Thyroid gland (tissue), 4 donors: Measurements from ENCODE around the gene CDH24. TPM values are rescaled to one million over a fixed set of nuclear protein-coding genes. Genes with fewer than 3 reads are reported as not detected.

Experiments
- DNase-seq, 2 donors: peaks; one replicate each; pipeline ENCODE4 v3.0.0-alpha.2; 2019
- H3K27ac ChIP-seq, 3 donors: fragments of 200-600 bp; sonication (generic); 1 replicate in 2 of 3; 2 replicates in 1 of 3; pipeline ENCODE4 v1.5.1; 2016 to 2019; ENCODE audit warnings: mild to moderate bottlenecking in 1 of 3, moderate library complexity in 1 of 3
- H3K27me3 ChIP-seq: fragments of 200-600 bp; sonication (generic); one replicate; pipeline ENCODE4 v1.5.1; 2019
- H3K36me3 ChIP-seq, 2 donors: fragments of 200-600 bp; sonication (generic); one replicate each; pipeline ENCODE4 v1.5.1; 2016 to 2019
- H3K4me1 ChIP-seq, 2 donors: fragments of 200-600 bp; sonication (generic); one replicate each; pipeline ENCODE4 v1.5.1; 2017 to 2019
- H3K4me3 ChIP-seq, 3 donors: fragments of 200-600 bp; sonication (generic); replicated peaks in 1 of 3; 1 replicate in 2 of 3; 2 replicates in 1 of 3; pipeline ENCODE4 v1.5.1; 2016; ENCODE audit warnings: mild to moderate bottlenecking in 1 of 3
- H3K9me3 ChIP-seq: fragments of 200-600 bp; sonication (generic); one replicate; pipeline ENCODE4 v1.5.1; 2017
- CTCF ChIP-seq, 6 experiments: fragments of 200-600 bp in 3 of 6; fragments of 450-650 bp in 3 of 6; sonication (generic) in 3 of 6; IDR thresholded peaks; one replicate each; pipeline ENCODE4 v1.5.1; 2016 to 2019; ENCODE audit warnings: antibody characterized with exemption in 6 of 6, mild to moderate bottlenecking in 2 of 6, inconsistent platforms in 1 of 6, moderate library complexity in 1 of 6
- POLR2A ChIP-seq, 2 donors: fragments of 450-650 bp; IDR thresholded peaks; one replicate each; pipeline ENCODE4 v1.6.1; 2017; ENCODE audit warnings: antibody characterized with exemption in 2 of 2, mild to moderate bottlenecking in 2 of 2, moderate library complexity in 1 of 2
- WGBS, 2 donors: methylation state at CpG; one replicate each; pipeline ENCODE4 v1.1.5; 2017; 5-methylcytosine and 5-hydroxymethylcytosine counted together
- intact Hi-C: fragments of 100-400 bp; cut with DNase I; formaldehyde crosslinking; loops from one replicate; pipeline ENCODE4 v1.15.1; 2023
- total RNA-seq, 4 donors: library from RNA; depleted of rRNA; stranded (reverse); fragments of >200 nt; gene quantifications; one replicate each; pipeline ENCODE4 v1.2.3, GENCODE V29; 2016

The CDH24 gene
- total RNA-seq, 4 donors from 2014 or later: 2.9 to 7.8 (median 5.6) TPM

GRCh38 chr14:23034498-23035302 lies 22.6 kb downstream of the CDH24 start, which contains the start of gene PSMB5:
Gene PSMB5, minus strand, starts transcription at chr14:23034900. Its CDS starts 19 bp downstream, at chr14:23034881.
- intact Hi-C loops: no loop called here
- peak; percentile 93 to 94 for DNase-seq
- Histone ChIP-seq H3K36me3 (peaks cover 17 to 24% of the 10 kb centered on the region in 2 donors), H3K27ac (peak within 1 kb of the TSS; percentile 93 to 98 (median 95)), H3K4me3 (peak within 1 kb of the TSS; percentile 37 to 95 (median 61)), H3K27me3 (no peaks in the 10 kb centered on the region), H3K9me3 (no peaks in the 10 kb centered on the region), H3K4me1 (peaks cover 9 to 11% of the 10 kb centered on the region in 2 donors)
- TF ChIP-seq POLR2A (IDR thresholded peaks at IDR 0.05) (peak in 1 of 2 donors; percentile 69), CTCF (IDR thresholded peaks at IDR 0.05) (peak in 2 of 6 experiments; percentile 24 to 43)
- 0% methylated on average over 14 to 36 of the region's 36 CpGs for WGBS, 2 donors

GRCh38 chr14:23033801-23034497 lies 23.4 kb downstream of the CDH24 start:
- H3K4me3 ChIP-seq: peak overlapping the region; percentile 37 to 95 (median 61)
- H3K4me1 ChIP-seq: peaks cover 9 to 11% of the 10 kb centered on the region in 2 donors
- H3K27ac ChIP-seq: peak overlapping the region; percentile 93 to 98 (median 95)
- intact Hi-C loops: no loop called here
- no peaks in the 10 kb centered on the region for H3K9me3 ChIP-seq
- no peak for DNase-seq
- no peak for TF ChIP-seq POLR2A (IDR thresholded peaks at IDR 0.05)
- no peak for TF ChIP-seq CTCF (IDR thresholded peaks at IDR 0.05)
- no peaks in the 10 kb centered on the region for H3K27me3 ChIP-seq
- 41 to 44% methylated on average over 16 to 17 of the region's 17 CpGs for WGBS, 2 donors
- H3K36me3 ChIP-seq: peaks cover 17 to 24% of the 10 kb centered on the region in 2 donors

GRCh38 chr14:23033251-23033727 lies 24.0 kb downstream of the CDH24 start:
- intact Hi-C loops: no loop called here
- Histone ChIP-seq H3K9me3 (no peaks in the 10 kb centered on the region), H3K27ac (no peak overlapping the region), H3K4me3 (no peak overlapping the region), H3K27me3 (no peaks in the 10 kb centered on the region), H3K4me1 (peaks cover 9 to 15% of the 10 kb centered on the region in 2 donors), H3K36me3 (peaks cover 17 to 24% of the 10 kb centered on the region in 2 donors)
- TF ChIP-seq POLR2A (IDR thresholded peaks at IDR 0.05) (no peak), CTCF (IDR thresholded peaks at IDR 0.05) (no peak)
- 96 to 97% methylated on average over 10 of the region's 10 CpGs for WGBS, 2 donors
- no peak for DNase-seq

- TF ChIP-seq CTCF (IDR thresholded peaks at IDR 0.05): no peak
- H3K4me3 ChIP-seq: no peak overlapping the region
- H3K4me1 ChIP-seq: peaks cover 9 to 15% of the 10 kb centered on the region in 2 donors
- H3K27ac ChIP-seq: no peak overlapping the region
- intact Hi-C loops: no loop called here
- 96 to 97% methylated on average over 4 of the region's 4 CpGs for WGBS, 2 donors
- peaks cover 19 to 30% of the 10 kb centered on the region in 2 donors for H3K36me3 ChIP-seq
- no peaks in the 10 kb centered on the region for H3K27me3 ChIP-seq
- no peak for DNase-seq
- H3K9me3 ChIP-seq: no peaks in the 10 kb centered on the region
Measured at GRCh38 chr14:23030936-23031335, 26.4 kb downstream of the CDH24 start.
